GM12892 (cell line): ENCODE data around the gene SYPL1.
A peak's percentile ranks its signal among the peaks of the same experiment; 100 is the strongest.

Experiments used
- DNase-seq: peaks from one replicate; pipeline ENCODE4 v3.0.0; 2011; ENCODE audit not compliant: insufficient read length
- FAIRE-seq: peaks from 2 replicates; lab custom pipeline; 2011; peaks lifted over from hg19 to GRCh38; lab: Jason Lieb, UNC
- POLR2A ChIP-seq: IDR thresholded peaks from 2 replicates; pipeline ENCODE4 v1.6.1; 2011; ENCODE audit warnings: low read depth, low read length, control low read depth
- POLR2AphosphoS5 ChIP-seq: IDR thresholded peaks from 2 replicates; pipeline ENCODE4 v1.6.1; 2011; ENCODE audit warnings: low read depth, low read length, control low read depth
- TAF1 ChIP-seq: IDR thresholded peaks from 2 replicates; pipeline ENCODE4 v1.6.1; 2011; ENCODE audit warnings: low read depth, mild to moderate bottlenecking, control low read depth, low read length, borderline replicate concordance

SYPL1 gene

DNA sequence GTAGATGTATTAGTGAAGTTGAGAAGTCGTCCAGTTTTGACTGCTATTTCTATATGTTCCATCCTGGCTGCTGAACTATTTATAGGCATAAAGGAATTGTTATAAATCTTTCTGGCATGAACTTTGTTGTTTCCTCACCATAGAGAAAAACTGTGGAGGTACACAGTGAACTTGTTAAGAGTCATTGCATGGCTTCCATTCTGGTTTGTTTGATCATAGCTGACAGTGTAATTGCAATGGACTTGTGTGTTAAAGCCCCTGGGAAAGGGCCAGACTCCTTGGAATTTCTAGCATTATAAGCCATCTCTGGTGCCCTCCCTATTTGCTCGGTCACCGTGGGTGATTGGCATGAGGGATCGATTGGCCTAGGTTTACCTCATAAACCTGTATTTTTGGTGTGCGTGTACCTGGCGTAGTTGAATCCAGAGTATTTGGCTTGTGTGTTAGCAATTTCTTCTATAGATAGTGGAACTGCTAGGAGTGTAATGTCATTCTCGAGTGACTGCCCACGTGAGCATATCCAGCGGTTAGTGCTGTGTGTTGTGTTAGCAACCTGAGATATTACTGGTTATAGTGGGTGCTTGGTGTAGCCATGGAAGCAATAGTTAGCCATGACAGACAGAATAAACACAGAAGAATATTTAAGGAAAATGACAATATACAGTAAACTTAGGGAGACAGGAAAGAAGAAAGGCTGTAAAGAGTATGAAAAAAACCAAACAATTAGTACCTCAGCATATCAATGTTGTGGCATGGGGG is 5.9 kb upstream of the SYPL1 start:
- no peak for DNase-seq
- TF ChIP-seq TAF1 = no peak
- no peak for TF ChIP-seq POLR2A
- no peak for TF ChIP-seq POLR2AphosphoS5
- FAIRE-seq = no peak

DNA sequence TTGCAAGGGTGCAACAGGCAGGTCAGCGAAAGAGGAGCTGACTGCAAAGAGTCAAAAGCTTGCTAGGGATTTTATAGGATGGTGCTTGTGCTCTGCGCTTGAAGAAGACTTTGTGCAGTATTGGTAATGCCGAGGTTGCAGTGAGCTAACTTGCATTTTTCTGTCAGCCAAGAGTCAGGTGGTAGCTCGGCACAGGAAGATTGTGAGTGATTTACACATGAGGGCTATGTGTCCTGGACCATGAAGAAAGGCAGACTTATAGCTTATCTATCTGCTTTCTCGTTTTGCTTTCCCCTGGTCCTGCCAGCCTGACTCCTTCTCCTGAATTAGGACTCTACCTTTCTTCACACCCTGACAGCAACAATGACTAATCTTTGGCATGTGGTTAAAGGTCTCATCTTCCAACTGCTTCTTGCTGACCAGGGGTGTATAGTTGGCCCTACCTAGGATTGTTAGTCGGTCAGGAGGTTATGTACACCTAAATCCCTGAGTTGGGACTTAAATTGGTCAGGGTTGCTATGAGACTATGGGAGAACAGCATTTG is 4.1 kb upstream of the SYPL1 start:
- TF ChIP-seq POLR2AphosphoS5 (no peak), TAF1 (no peak), POLR2A (no peak)
- FAIRE-seq = peak; percentile 78

DNA sequence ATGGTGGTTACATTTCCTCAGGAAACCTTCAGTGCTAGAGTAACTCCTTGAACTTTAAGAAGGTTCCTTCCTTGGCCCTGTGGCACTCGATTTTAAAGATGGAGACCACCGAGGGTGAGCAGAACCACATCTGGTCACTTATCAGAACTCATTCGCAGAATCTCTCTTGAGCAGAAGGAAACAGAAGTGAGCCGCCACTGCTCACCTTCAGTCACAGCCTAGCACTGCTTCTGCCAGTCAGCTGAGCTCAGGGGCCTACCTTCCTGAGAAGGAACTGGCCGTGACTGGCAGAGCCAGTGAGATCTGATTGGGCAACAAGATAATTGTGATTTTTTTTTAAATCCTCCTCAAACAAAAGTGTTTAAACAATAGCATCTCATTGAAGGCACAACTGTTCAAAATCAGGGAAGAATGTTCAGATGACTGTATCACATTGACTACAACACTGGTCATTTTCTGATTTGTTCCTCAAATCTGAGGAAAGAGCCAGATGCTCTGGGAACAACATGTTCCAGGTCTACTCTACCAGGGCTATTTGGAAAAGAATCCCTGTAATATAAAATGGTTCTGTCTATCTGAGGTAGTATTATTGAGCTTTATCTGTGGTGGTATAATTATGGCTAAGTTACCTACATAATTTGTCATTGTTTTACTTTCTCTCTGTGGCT is 2.7 kb upstream of the SYPL1 start:
- FAIRE-seq (peak; percentile 27), DNase-seq (no peak)
- TF ChIP-seq POLR2AphosphoS5 (no peak), TAF1 (no peak), POLR2A (no peak)

More for the DNA sequence above, 4.1 kb upstream of the SYPL1 start:
- no peak for DNase-seq

GRCh38 chr7:106112972-106113421 is 885 bp upstream of the SYPL1 start:
- DNase-seq (no peak), FAIRE-seq (no peak)
- TF ChIP-seq TAF1 (no peak), POLR2A (no peak), POLR2AphosphoS5 (no peak)

GRCh38 chr7:106111655-106112117 is 426 bp downstream of the SYPL1 start:
- TF ChIP-seq POLR2AphosphoS5 (0 out of 2 replicates have a peak, but pooled peaks have one; percentile 1), TAF1 (no peak), POLR2A (no peak)
- DNase-seq (peak; percentile 23), FAIRE-seq (no peak)

DNA sequence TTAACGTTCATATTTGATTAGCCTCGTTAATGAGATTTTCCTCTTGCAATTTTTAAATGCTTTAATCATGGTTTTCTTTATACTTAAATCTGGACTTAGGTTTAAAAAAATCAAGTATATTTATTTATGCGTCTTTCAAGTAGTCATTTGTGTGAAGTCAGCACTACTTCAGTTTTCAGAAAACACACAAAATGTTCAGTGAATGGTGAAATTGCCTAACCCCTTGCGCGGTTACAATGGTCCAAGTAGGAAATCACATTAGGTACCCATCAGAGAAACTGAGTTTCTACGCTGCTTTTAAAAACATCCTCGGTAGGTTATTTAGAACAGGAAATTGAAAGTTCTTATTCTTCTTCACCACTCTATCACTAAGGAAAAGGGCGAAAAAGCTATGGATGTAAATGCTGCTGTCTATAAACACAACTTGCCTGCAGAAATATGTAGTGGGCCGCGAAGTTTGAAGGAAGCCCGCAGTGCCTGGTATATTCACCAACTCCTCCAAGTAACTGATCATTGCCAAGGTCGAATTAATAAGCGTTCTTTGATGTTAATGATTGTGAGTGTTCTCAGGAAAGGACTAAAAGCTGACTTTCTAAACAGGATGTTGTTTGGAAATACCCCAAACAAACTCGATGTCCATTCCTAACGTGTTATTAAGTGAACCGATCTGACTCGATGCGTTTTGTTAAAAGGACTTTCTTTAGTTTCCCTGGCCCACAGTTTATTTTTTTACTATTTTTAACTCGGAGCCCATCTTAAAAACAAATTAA is 1.0 kb downstream of the SYPL1 start:
- DNase-seq (no peak), FAIRE-seq (peak; percentile 48)
- no peak for TF ChIP-seq POLR2AphosphoS5
- no peak for TF ChIP-seq TAF1
- no peak for TF ChIP-seq POLR2A

GRCh38 chr7:106110238-106110560 is 1.9 kb downstream of the SYPL1 start:
- DNase-seq (no peak), FAIRE-seq (peak; percentile 14)
- TF ChIP-seq POLR2A (no peak), POLR2AphosphoS5 (no peak), TAF1 (no peak)

GRCh38 chr7:106109521-106110237 is 2.4 kb downstream of the SYPL1 start:
- FAIRE-seq (no peak), DNase-seq (no peak)
- TF ChIP-seq POLR2A = no peak
- no peak for TF ChIP-seq TAF1
- TF ChIP-seq POLR2AphosphoS5 = no peak

GRCh38 chr7:106108991-106109390 is 3.1 kb downstream of the SYPL1 start:
- peak; percentile 73 for FAIRE-seq
- TF ChIP-seq POLR2A (no peak), POLR2AphosphoS5 (no peak), TAF1 (no peak)

GRCh38 chr7:106104721-106105260 is 7.3 kb downstream of the SYPL1 start:
- no peak for DNase-seq
- TF ChIP-seq POLR2AphosphoS5 = no peak
- no peak for TF ChIP-seq TAF1
- TF ChIP-seq POLR2A = no peak
- FAIRE-seq = peak; percentile 33

More at GRCh38 chr7:106108991-106109390, 3.1 kb downstream of the SYPL1 start:
- DNase-seq = no peak

DNA sequence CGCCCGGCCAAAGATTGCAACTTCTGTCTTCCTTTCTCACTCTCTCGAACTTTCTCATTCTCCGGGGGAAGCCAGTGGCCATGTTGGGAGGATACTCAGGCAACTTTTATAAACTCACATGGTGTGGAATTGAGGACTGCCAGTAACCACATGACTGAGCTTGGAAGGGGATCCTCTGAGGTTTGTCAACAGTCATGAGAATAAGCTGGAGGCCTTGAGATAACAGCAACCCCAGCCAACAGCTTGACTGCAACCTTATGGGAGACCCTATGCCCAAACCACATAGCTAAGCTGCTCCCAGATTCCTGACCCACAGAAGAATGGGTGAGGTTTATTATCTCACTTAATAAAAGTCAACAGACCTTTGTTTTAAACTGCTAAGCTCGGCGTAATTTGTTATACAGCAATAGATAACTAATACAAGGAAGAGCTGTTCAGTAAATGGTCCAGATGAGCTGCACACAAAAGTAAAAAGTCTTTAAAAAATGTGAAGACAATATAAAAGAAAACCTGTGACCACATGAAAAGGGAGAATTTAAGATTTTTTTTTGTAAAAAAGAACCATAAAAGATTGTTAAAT is 9.6 kb downstream of the SYPL1 start:
- DNase-seq (no peak), FAIRE-seq (no peak)
- no peak for TF ChIP-seq TAF1
- TF ChIP-seq POLR2AphosphoS5 = no peak
- TF ChIP-seq POLR2A = no peak
